Measurements from ENCODE around the gene ICAM5. TPM values are rescaled to one million over a fixed set of nuclear protein-coding genes. Genes with fewer than 3 reads are reported as not detected.

The ICAM5 gene
- total and polyA plus RNA-seq, 8 donors: 0.08 to 0.30 (median 0.21) TPM; not detected in 1

DNA sequence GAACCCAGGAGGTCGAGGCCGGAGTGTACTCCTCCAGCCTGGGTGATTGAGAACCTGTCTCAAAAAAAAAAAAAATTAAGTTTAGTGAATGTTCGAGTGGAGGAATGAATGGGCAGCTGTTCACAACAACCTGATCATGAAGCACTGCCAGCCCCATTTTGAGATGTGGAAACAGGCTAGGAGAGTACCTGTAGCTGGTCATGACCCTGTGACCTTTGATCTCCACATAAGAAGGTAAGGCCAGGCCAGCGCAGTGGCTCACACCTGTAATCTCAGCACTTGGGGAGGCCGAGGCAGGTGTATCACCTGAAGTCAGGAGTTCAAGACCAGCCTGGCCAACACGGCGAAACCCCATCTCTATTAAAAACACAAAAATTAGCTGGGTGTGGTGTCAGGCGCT lies 36.0 kb downstream of the ICAM5 start:
- intact Hi-C loops (cut with DNase I): no loop called here
- peaks cover 4 to 42% (median 26%) of the 10 kb centered on the region in 3 donors for H3K36me3 ChIP-seq
- no peaks in the 10 kb centered on the region for H3K27me3 ChIP-seq
- ATAC-seq (no peak), DNase-seq (no peak), FAIRE-seq (no peak)
- TF ChIP-seq, protein P1, sequence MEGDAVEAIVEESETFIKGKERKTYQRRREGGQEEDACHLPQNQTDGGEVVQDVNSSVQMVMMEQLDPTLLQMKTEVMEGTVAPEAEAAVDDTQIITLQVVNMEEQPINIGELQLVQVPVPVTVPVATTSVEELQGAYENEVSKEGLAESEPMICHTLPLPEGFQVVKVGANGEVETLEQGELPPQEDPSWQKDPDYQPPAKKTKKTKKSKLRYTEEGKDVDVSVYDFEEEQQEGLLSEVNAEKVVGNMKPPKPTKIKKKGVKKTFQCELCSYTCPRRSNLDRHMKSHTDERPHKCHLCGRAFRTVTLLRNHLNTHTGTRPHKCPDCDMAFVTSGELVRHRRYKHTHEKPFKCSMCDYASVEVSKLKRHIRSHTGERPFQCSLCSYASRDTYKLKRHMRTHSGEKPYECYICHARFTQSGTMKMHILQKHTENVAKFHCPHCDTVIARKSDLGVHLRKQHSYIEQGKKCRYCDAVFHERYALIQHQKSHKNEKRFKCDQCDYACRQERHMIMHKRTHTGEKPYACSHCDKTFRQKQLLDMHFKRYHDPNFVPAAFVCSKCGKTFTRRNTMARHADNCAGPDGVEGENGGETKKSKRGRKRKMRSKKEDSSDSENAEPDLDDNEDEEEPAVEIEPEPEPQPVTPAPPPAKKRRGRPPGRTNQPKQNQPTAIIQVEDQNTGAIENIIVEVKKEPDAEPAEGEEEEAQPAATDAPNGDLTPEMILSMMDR (IDR thresholded peaks at IDR 0.05): no peak
- H3K4me1 ChIP-seq: no peaks in the 10 kb centered on the region
- no peaks in the 10 kb centered on the region for H3K9me3 ChIP-seq
- 89 to 95% methylated on average over 8 of the region's 8 CpGs for WGBS, 2 donors
- H3K4me3 ChIP-seq: no peak overlapping the region
- H3K27ac ChIP-seq: no peak overlapping the region

DNA sequence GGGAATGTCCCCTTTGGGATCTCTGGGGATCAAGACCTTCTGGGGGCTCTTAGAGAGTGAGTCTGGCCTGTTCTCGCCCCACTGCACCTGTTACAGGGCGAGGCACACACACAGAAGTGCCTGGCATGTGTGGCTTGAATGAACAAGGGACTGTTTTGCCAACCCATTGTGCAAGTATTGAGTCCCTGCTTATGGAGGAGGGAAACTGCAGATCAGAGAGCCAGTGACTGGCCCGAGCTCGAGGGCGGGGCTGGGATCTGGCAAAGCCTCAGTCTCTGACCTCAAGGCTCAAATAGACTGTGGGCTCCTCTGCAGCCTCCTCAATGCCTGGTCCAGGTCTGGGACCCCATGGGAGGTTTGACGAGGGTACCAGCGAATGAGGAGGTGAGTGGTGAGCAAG lies 38.0 kb downstream of the ICAM5 start:
- H3K4me1 ChIP-seq: peaks cover 6 to 9% (median 8%) of the 10 kb centered on the region in 3 donors
- no peak for ATAC-seq
- peaks cover 4 to 36% (median 20%) of the 10 kb centered on the region in 3 donors for H3K36me3 ChIP-seq
- no peak overlapping the region for H3K4me3 ChIP-seq
- intact Hi-C loops (cut with DNase I): no loop called here
- H3K9me3 ChIP-seq: no peaks in the 10 kb centered on the region
- H3K27ac ChIP-seq: no peak overlapping the region
- no peak for FAIRE-seq
- WGBS, 2 donors: 90 to 93% methylated on average over 7 of the region's 7 CpGs
- H3K27me3 ChIP-seq: no peaks in the 10 kb centered on the region
- TF ChIP-seq, protein P1 (IDR thresholded peaks at IDR 0.05): no peak
- no peak for DNase-seq

- WGBS, 2 donors: 92 to 95% methylated on average over 38 to 41 of the region's 41 CpGs
- intact Hi-C loops (cut with DNase I): no loop called here
- DNase-seq: peak in 1 of 6 donors; percentile 72
- H3K36me3 ChIP-seq: peaks cover 4 to 30% (median 20%) of the 10 kb centered on the region in 3 donors
- H3K27ac ChIP-seq: no peak overlapping the region
- FAIRE-seq: no peak
- no peaks in the 10 kb centered on the region for H3K27me3 ChIP-seq
- TF ChIP-seq, protein P1 (IDR thresholded peaks at IDR 0.05): no peak
- no peaks in the 10 kb centered on the region for H3K9me3 ChIP-seq
- H3K4me1 ChIP-seq: peaks cover 6 to 9% (median 8%) of the 10 kb centered on the region in 3 donors
- ATAC-seq: no peak
- H3K4me3 ChIP-seq: no peak overlapping the region
Observed at GRCh38 chr19:10328558-10329429, 39.0 kb downstream of the ICAM5 start.

- ATAC-seq: no peak
- Histone ChIP-seq H3K4me3 (no peak overlapping the region), H3K4me1 (peaks cover 6 to 9% (median 8%) of the 10 kb centered on the region in 3 donors), H3K9me3 (no peaks in the 10 kb centered on the region), H3K36me3 (peaks cover 4 to 30% (median 20%) of the 10 kb centered on the region in 3 donors), H3K27me3 (no peaks in the 10 kb centered on the region), H3K27ac (no peak overlapping the region)
- intact Hi-C loops (cut with DNase I): no loop called here
- DNase-seq: peak in 1 of 6 donors; percentile 53
- FAIRE-seq: no peak
- WGBS, 2 donors: 91 to 92% methylated on average over 13 of the region's 13 CpGs
- TF ChIP-seq, protein P1 (IDR thresholded peaks at IDR 0.05): no peak
Observed at GRCh38 chr19:10329555-10329954, 39.8 kb downstream of the ICAM5 start.

Data from pancreas (tissue), 10 donors.